D721Med (cell line): Measurements from ENCODE around the gene HTD2.
"Not testable (repeated sequence)": the region's sequence is repeated elsewhere in the genome, so short reads cannot be mapped to it uniquely, and the experiment has no call there.

Experiments used
- DNase-seq: peaks from one replicate; pipeline ENCODE4 v3.0.0; 2011; ENCODE audit warnings: low spot score; ENCODE audit not compliant: insufficient read length
- FAIRE-seq: peaks from 2 replicates; lab custom pipeline; 2011; peaks lifted over from hg19 to GRCh38; lab: Jason Lieb, UNC
- CTCF ChIP-seq: IDR thresholded peaks from 2 replicates; pipeline ENCODE4 v1.5.1; 2012; ENCODE audit warnings: mild to moderate bottlenecking, control low read depth; ENCODE audit not compliant: insufficient read depth; ENCODE audit errors: missing control alignments

HTD2 gene

DNA sequence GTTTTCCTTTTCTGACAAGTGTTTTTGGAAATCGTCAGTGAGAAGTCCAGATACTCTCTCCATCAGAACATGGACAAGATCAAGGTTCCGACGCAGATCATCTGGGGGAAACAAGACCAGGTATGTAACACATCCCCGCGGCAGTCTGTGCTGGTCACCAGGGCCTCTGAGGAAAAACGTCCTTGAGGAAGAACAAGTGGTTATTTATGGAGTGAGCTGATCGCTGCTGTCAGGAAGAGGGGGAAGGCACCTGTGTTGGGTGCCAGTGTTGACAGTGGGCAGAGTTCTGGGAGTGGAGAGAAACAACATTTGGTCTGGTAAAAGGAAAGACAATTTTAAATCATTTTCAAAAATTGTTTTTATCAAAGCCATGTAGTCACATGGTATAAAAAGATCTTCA lies 21.0 kb upstream of the HTD2 start:
- DNase-seq (no peak), FAIRE-seq (no peak)
- no peak for TF ChIP-seq CTCF

DNA sequence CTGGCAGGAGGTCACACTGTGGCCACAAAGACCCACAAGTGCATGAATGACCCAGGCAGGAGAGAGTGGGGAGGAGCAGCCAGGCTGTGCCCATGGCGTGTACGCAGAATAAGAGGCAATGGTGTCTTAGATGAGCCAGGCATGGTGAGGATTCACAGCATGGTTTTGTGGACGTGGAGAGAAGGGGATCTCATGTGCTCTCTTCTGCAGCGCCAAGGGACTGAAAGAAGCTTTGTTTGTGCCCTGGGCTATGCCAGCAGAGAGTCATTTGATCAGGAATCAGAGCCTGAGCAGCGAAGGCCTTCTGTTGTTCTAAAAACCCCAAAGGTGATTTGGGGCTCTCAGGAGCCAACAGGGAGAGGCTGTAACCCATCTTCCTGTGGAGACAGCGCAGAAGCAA lies 19.0 kb upstream of the HTD2 start:
- no peak for FAIRE-seq
- no peak for TF ChIP-seq CTCF

DNA sequence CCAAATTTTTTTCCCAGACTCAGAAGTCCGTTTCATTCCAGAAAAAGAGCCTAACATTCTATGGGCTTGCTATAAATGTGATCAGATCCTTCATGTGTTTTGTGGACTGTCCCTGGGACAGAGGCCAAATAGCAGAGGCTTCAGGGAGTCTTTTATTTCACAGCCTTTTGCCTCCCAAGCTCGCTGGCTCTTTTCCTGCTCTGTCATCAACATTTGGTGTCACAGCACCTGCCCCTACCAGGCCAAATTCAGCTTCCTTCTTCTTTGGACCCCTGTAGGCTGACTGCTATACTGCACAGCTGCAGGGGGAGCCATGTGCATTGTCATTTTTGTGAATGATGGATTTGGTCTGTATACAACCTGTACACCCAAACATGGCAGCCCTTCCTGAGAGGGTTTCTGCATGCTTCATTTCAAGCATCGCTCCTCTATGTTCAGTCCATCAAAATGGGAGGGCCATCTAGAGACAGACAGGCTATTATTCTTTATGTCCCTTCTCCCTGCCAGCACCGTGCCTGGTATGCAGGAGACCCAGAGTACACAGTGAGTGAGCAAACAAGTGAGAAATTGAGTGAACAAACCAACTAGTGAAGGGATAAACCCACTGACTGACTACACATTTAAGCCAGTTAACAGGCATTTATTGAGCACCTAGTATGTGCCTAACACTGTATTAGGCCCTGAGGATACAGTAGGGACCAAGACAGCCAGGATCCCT lies 18.1 kb upstream of the HTD2 start:
- FAIRE-seq = no peak
- no peak for DNase-seq
- no peak for TF ChIP-seq CTCF

More for the DNA sequence above, 19.0 kb upstream of the HTD2 start:
- DNase-seq = no peak

DNA sequence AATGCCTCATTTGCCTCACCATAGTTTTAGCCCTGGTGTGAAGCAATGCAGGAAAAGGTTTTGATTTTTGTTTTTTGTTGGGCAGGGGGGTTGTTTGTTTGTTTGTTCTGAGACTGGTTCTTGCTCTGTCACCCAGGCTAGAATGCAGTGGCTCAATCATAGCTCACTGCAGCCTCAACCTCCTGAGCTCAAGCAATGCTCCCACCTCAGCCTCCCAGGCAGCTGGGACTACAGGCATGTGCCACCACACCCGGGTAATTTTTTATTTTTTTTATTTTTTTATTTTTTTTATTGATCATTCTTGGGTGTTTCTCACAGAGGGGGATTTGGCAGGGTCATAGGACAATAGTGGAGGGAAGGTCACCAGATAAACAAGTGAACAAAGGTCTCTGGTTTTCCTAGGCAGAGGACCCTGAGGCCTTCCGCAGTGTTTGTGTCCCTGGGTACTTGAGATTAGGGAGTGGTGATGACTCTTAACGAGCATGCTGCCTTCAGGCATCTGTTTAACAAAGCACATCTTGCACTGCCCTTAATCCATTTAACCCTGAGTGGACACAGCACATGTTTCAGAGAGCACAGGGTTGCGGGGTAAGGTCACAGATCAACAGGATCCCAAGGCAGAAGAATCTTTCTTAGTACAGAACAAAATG lies 17.2 kb upstream of the HTD2 start:
- not testable (repeated sequence) for DNase-seq, FAIRE-seq

- DNase-seq, FAIRE-seq: not testable (repeated sequence)
Observed at GRCh38 chr3:58290446-58290845, 15.9 kb upstream of the HTD2 start.

DNA sequence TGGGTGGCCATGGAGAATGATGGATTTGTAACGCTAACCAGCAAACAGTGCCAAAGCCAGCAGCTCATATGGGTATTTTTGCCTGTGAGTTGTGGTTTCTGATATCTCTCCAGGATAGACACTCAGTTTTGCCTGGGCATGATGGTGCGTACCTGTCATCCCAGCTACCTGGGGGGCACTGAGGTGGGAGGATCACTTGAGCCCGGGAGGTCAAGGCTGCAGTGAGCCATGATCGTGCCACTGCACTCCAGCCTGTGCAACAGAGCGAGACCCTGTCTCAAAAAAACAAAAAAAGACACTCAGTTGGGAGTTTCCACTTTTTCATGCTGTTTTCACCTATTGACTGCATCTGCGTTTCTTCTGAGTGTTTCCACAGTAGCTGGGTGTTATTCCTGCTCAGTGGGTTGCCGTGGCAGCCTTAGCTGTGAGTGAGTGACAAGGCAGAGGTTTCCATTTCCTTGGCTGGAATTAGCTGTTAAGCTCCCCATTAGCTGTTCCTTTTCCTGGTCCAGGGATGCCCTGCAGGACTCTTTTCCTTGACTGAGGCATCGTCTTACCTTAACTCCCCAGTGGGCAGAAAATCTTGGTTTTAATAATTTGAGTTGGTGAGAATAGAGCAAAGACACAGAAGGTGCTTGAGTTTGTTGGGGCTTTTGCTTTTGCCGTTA lies 14.5 kb upstream of the HTD2 start:
- no peak for TF ChIP-seq CTCF
- FAIRE-seq (no peak), DNase-seq (no peak)

GRCh38 chr3:58292866-58293265 lies 13.5 kb upstream of the HTD2 start:
- DNase-seq (no peak), FAIRE-seq (no peak)
- TF ChIP-seq CTCF = no peak

GRCh38 chr3:58293516-58293915 lies 12.8 kb upstream of the HTD2 start:
- DNase-seq = no peak
- no peak for FAIRE-seq
- TF ChIP-seq CTCF = no peak
